ENCODE results near the gene TRIP10. TPM values are rescaled to one million over a fixed set of nuclear protein-coding genes. Genes with fewer than 3 reads are reported as not detected.
"Not testable (repeated sequence)": the region's sequence is repeated elsewhere in the genome, so short reads cannot be mapped to it uniquely, and the experiment has no call there.

TRIP10 gene
- total RNA-seq, 4 donors from 2014 or later, result 48.9 to 65.8 (median 58.8) TPM

DNA sequence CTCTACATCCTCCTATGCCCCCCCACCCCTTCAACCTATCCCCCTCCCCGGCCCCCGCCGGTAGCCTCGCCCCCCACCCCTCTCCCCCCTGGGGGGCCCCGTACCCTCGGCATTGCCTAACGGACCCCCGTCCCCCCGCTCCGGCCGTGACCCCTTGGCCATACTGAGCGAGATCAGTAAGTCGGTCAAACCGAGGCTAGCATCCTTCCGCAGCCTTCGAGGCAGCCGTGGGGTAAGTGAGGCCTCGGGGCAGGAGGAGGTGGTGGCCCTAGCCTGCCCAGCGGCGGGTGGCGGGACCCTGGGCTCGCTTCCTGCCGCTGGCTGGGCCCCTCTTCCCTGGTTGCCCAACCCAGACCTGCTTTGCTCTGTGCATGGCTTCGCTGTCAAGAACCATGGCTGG lies 6.5 kb downstream of the TRIP10 start:
- no peak overlapping the region for H3K27ac ChIP-seq
- peaks cover 50 to 52% of the 10 kb centered on the region in 2 donors for H3K36me3 ChIP-seq
- no peak overlapping the region for H3K4me3 ChIP-seq (replicated peaks in 1 of 3)
- no peaks in the 10 kb centered on the region for H3K27me3 ChIP-seq
- no peaks in the 10 kb centered on the region for H3K9me3 ChIP-seq
- DNase-seq, result no peak
- TF ChIP-seq, protein P1, sequence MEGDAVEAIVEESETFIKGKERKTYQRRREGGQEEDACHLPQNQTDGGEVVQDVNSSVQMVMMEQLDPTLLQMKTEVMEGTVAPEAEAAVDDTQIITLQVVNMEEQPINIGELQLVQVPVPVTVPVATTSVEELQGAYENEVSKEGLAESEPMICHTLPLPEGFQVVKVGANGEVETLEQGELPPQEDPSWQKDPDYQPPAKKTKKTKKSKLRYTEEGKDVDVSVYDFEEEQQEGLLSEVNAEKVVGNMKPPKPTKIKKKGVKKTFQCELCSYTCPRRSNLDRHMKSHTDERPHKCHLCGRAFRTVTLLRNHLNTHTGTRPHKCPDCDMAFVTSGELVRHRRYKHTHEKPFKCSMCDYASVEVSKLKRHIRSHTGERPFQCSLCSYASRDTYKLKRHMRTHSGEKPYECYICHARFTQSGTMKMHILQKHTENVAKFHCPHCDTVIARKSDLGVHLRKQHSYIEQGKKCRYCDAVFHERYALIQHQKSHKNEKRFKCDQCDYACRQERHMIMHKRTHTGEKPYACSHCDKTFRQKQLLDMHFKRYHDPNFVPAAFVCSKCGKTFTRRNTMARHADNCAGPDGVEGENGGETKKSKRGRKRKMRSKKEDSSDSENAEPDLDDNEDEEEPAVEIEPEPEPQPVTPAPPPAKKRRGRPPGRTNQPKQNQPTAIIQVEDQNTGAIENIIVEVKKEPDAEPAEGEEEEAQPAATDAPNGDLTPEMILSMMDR (IDR thresholded peaks at IDR 0.05), result no peak
- TF ChIP-seq POLR2A (IDR thresholded peaks at IDR 0.05), result no peak
- intact Hi-C loops (cut with DNase I), result no loop called here
- 88 to 93% methylated on average over 19 to 24 of the region's 24 CpGs for WGBS, 2 donors
- peaks cover 28 to 33% of the 10 kb centered on the region in 2 donors for H3K4me1 ChIP-seq

DNA sequence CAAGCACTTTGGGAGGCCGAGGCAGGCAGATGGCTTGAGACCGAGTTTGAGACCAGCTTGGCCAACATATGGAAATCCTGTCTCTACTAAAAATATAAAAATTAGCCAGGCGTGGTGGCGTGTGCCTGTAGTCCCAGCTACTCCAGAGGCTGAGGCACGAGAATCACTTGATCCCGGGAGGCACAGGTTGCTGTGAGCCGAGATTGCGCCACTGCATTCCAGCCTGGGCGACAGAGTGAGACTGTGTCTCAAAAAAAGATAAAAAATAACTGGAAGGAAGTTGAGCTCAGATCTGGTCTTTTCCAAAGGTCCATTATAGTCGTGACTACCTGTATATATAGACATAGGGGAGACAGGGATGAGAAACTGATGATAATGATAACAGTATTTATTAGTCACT lies 9.1 kb downstream of the TRIP10 start:
- peak in 1 of 2 donors; percentile 41 for DNase-seq
- WGBS, 2 donors, result 72 to 75% methylated on average over 10 of the region's 10 CpGs
- H3K27me3 ChIP-seq; H3K27ac ChIP-seq; intact Hi-C loops (cut with DNase I); H3K4me3 ChIP-seq (replicated peaks in 1 of 3); H3K9me3 ChIP-seq: not testable (repeated sequence)
- peaks cover 53 to 60% of the 10 kb centered on the region in 2 donors for H3K36me3 ChIP-seq
- peaks cover 19 to 22% of the 10 kb centered on the region in 2 donors for H3K4me1 ChIP-seq

DNA sequence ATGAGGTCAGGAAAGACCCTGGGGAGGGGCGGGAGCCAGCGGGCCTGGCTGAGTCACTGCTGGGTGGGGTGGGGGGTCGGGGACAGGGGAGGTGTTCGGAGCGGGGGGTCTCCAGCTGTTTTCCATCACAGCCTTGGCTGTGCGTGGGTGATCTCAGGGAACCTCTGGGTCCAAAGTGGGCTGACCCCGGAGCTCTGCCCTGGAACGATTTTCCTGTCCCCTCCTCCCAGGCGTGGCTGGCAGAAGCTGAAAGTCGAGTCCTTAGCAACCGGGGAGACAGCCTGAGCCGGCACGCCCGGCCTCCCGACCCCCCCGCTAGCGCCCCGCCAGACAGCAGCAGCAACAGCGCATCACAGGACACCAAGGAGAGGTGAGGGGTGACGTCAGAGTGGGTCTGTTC lies 10.6 kb downstream of the TRIP10 start:
- intact Hi-C loops (cut with DNase I), result no loop called here
- no peak for DNase-seq
- WGBS, 2 donors, result 81 to 86% methylated on average over 15 of the region's 20 CpGs
- H3K27me3 ChIP-seq, result no peaks in the 10 kb centered on the region
- no peak overlapping the region for H3K27ac ChIP-seq
- peaks cover 57 to 65% of the 10 kb centered on the region in 2 donors for H3K36me3 ChIP-seq
- peaks cover 5 to 7% of the 10 kb centered on the region in 2 donors for H3K4me1 ChIP-seq
- H3K9me3 ChIP-seq, result no peaks in the 10 kb centered on the region
- no peak overlapping the region for H3K4me3 ChIP-seq (replicated peaks in 1 of 3)
- TF ChIP-seq, protein P1 (IDR thresholded peaks at IDR 0.05), result no peak
- no peak for TF ChIP-seq POLR2A (IDR thresholded peaks at IDR 0.05)

DNA sequence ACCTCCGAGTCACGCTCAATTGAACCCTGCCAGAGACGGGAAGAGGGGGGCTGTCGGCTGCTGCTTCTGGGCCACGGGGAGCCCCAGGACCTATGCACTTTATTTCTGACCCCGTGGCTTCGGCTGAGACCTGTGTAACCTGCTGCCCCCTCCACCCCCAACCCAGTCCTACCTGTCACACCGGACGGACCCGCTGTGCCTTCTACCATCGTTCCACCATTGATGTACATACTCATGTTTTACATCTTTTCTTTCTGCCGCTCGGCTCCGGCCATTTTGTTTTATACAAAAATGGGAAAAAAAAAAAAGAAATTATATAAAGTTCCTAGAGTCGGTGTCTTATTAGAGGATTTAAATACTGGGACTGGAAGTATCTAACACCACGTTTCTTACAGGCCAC lies 11.7 kb downstream of the TRIP10 start:
- DNase-seq, result no peak
- Histone ChIP-seq H3K9me3 (no peaks in the 10 kb centered on the region), H3K27ac (no peak overlapping the region), H3K4me3 (replicated peaks in 1 of 3) (no peak overlapping the region), H3K4me1 (no peaks in the 10 kb centered on the region), H3K36me3 (peaks cover 54 to 62% of the 10 kb centered on the region in 2 donors), H3K27me3 (no peaks in the 10 kb centered on the region)
- TF ChIP-seq, protein P1 (IDR thresholded peaks at IDR 0.05), result no peak
- no peak for TF ChIP-seq POLR2A (IDR thresholded peaks at IDR 0.05)
- WGBS, 2 donors, result 94% methylated on average over 16 of the region's 16 CpGs
- intact Hi-C loops (cut with DNase I), result no loop called here

DNA sequence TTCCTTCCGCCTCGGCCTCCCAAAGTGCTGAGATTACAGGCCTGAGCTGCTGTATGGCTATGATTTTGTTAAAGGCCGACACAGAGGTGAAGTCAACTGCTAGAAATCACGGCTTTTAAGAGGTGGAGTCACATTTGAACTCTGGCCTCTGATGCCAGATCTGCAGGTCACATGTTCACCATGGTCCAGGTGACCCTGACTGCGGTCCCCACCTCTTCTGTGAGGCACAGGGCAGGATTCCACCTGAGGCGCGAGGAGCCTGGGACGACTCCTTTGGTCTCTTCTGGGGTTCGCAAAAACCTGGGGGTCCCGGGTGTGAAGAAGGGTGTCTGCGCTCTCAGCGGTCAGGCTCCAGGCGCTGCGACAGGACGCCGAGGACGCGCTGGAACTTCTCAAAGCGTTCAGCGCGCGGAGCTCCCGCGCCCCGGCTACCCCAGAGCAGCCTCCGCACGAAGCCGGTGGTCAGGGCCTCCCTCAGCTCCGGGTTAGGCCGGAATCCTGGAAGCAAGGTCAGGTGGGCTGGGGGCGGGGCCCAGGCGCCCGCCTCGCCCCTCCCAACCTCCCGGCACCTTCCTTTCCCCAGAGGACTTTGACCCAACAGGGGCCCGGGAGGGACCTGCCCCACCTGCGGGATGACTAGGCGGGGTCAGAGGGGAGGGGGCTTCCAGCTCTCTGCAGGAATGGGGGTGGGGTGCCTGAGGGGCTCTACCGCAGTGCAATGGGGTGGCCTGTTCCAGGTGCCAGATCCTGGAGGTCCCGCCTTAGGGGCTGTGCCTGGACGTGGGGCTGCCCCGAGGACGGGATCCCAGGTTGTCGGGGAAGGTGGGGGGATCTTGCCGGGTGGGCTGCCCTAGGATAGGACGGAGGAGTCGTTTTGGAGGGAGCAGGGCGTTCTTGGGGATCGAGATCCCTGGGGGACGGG lies 13.0 kb downstream of the TRIP10 start:
- WGBS, 2 donors, result 79 to 80% methylated on average over 27 to 32 of the region's 50 CpGs
- no peak for DNase-seq
- Histone ChIP-seq H3K27ac (no peak overlapping the region), H3K4me1 (no peaks in the 10 kb centered on the region), H3K27me3 (no peaks in the 10 kb centered on the region), H3K36me3 (peaks cover 41 to 49% of the 10 kb centered on the region in 2 donors), H3K9me3 (no peaks in the 10 kb centered on the region), H3K4me3 (replicated peaks in 1 of 3) (no peak overlapping the region)
- no peak for TF ChIP-seq POLR2A (IDR thresholded peaks at IDR 0.05)
- TF ChIP-seq, protein P1 (IDR thresholded peaks at IDR 0.05), result no peak
- intact Hi-C loops (cut with DNase I), result no loop called here

Data from thyroid gland (tissue), 4 donors.